Psoas muscle (tissue), 8 donors: Measurements from ENCODE around the gene ZMIZ1. TPM values are rescaled to one million over a fixed set of nuclear protein-coding genes. Genes with fewer than 3 reads are reported as not detected.
A peak's percentile ranks its signal among the peaks of the same experiment; 100 is the strongest.

Source experiments
- ATAC-seq, 4 donors: fragments of 200-7000 bp; cut with Tn5 transposase; one replicate each; pipeline ENCODE4 v1.9.1; 2020; ENCODE audit warnings: moderate library complexity in 3 of 4, mild to moderate bottlenecking in 2 of 4
- DNase-seq, 2 donors: peaks; one replicate each; pipeline ENCODE4 v3.0.0-alpha.2; 2020
- H3K27ac ChIP-seq: fragments of 200-600 bp; one replicate; pipeline ENCODE4 v1.8.0; 2022
- H3K27me3 ChIP-seq, 3 donors: fragments of 200-600 bp in 1 of 3; one replicate each; pipeline versions ENCODE4 v1.6.1 to v1.8.0; 2013 to 2022; ENCODE audit warnings: low read length in 2 of 3, mild to moderate bottlenecking in 2 of 3, moderate library complexity in 1 of 3; ENCODE audit not compliant: insufficient read depth in 3 of 3
- H3K36me3 ChIP-seq, 2 donors: fragments of 200-600 bp in 1 of 2; one replicate each; pipeline versions ENCODE4 v1.6.1 to v1.8.0; 2013 to 2022; ENCODE audit warnings: low read depth in 1 of 2, mild to moderate bottlenecking in 1 of 2, moderate library complexity in 1 of 2; ENCODE audit not compliant: insufficient read depth in 1 of 2
- H3K4me1 ChIP-seq: fragments of 200-600 bp; one replicate; pipeline ENCODE4 v1.8.0; 2022
- H3K4me3 ChIP-seq: fragments of 200-600 bp; one replicate; pipeline ENCODE4 v1.8.0; 2022; ENCODE audit warnings: mild to moderate bottlenecking
- H3K9me3 ChIP-seq: fragments of 200-600 bp; one replicate; pipeline ENCODE4 v1.8.0; 2022
- WGBS, 3 donors: extraction: QIAGEN DNeasy Blood & Tissue Kit; methylation state at CpG; one replicate each; pipeline versions ENCODE4 v1.1.6 to v1.1.7; 2013; 5-methylcytosine and 5-hydroxymethylcytosine counted together
- intact Hi-C, 2 donors: fragments of 100-400 bp; cut with DNase I; formaldehyde crosslinking; loops; one replicate each; pipeline versions ENCODE4 v1.11.0 to v1.14.2; 2022
- polyA plus RNA-seq, 3 donors: library from polyadenylated mRNA; stranded (reverse); fragments of 200-250 nt; gene quantifications; one replicate each; pipeline ENCODE4 v1.2.3, GENCODE V29; 2013
- total RNA-seq, 4 donors: library from RNA; stranded (reverse); fragmentation: NEBNext Ultra II Directional in 2 of 4; extraction: Animal tissue kit (Norgen Biotek cat#: 25700) in 2 of 4; gene quantifications; one replicate each; pipeline versions ENCODE4 v1.2.1 to v1.2.4, GENCODE V29; 2021 to 2023
- TF ChIP-seq, protein P1 (sequence below): fragments of 200-600 bp; IDR thresholded peaks from one replicate; pipeline ENCODE4 v1.8.0; 2022; ENCODE audit warnings: antibody characterized with exemption
- donor health status: healthy with polysubstance abuse.
- donor health status: DM: no; HTN: no; CAD: no; lungs with moderate emphysema.
- donor health status: Bipolar disorder and iron deficiency.
- donor health status: healthy.
- donor health status: DM: yes; HTN: yes; CAD: no.
- donor health status: DM: no; HTN: no; CAD: no.
- donor health status: DM: no; HTN: no; CAD: no.
- donor health status: DM: yes; HTN: yes; CAD: no.

The ZMIZ1 gene
- total and polyA plus RNA-seq, 7 donors: 10.4 to 37.6 (median 30.0) TPM

DNA sequence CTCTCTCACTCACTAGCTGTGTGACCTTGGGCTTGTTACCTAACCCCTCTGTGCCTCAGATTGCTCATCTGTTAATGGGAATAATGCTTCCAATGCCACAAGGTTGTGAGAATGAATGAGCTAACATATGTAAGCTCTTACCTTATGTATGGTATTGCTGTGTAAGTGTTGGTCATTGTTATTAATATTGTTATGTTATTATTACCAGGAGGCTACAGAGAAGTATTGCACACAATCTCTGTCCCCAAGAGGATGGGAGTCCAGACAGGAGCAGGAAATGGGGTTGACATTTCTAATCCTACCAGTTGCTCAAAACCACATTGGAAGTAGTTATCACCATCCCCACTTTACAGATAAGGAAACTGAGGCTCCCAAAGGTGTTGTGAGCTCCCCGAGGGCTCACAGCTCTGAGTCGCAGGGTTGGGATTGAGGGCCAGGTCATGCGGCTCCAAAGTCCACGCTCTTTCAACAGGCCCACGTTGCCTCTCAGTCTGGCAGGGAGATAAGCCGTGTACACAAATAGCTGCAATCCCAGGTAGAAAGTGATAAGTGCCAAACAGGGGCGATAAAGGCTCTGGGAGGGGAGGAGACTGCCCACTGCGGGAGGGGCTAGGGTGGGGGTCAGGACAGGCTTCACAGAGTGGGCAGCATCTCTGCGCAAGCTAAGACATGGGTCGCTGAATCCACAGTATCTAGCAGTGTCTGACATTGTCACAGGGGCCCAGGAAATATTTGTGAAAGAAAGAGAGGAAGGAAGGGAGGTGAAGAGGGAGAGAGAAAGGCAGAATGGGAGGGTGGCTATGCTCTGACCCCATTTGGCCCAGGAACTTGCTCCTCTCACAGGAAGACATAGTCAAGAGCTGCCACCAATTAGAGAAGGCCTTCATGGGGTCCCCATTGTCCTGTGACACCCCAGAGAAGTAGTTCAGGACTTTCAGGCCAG, 9.6 kb upstream of the ZMIZ1 start:
- TF ChIP-seq, protein P1, sequence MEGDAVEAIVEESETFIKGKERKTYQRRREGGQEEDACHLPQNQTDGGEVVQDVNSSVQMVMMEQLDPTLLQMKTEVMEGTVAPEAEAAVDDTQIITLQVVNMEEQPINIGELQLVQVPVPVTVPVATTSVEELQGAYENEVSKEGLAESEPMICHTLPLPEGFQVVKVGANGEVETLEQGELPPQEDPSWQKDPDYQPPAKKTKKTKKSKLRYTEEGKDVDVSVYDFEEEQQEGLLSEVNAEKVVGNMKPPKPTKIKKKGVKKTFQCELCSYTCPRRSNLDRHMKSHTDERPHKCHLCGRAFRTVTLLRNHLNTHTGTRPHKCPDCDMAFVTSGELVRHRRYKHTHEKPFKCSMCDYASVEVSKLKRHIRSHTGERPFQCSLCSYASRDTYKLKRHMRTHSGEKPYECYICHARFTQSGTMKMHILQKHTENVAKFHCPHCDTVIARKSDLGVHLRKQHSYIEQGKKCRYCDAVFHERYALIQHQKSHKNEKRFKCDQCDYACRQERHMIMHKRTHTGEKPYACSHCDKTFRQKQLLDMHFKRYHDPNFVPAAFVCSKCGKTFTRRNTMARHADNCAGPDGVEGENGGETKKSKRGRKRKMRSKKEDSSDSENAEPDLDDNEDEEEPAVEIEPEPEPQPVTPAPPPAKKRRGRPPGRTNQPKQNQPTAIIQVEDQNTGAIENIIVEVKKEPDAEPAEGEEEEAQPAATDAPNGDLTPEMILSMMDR: no peak
- Histone ChIP-seq H3K4me1 (no peaks in the 10 kb centered on the region), H3K36me3 (no peaks in the 10 kb centered on the region), H3K4me3 (no peak overlapping the region), H3K27me3 (no peaks in the 10 kb centered on the region), H3K27ac (no peak overlapping the region), H3K9me3 (no peaks in the 10 kb centered on the region)
- ATAC-seq (no peak), DNase-seq (peak in 1 of 2 donors; percentile 32)
- WGBS, 3 donors: 87 to 90% (median 89%) methylated on average over 10 of the region's 10 CpGs
- intact Hi-C loops: no loop called here

DNA sequence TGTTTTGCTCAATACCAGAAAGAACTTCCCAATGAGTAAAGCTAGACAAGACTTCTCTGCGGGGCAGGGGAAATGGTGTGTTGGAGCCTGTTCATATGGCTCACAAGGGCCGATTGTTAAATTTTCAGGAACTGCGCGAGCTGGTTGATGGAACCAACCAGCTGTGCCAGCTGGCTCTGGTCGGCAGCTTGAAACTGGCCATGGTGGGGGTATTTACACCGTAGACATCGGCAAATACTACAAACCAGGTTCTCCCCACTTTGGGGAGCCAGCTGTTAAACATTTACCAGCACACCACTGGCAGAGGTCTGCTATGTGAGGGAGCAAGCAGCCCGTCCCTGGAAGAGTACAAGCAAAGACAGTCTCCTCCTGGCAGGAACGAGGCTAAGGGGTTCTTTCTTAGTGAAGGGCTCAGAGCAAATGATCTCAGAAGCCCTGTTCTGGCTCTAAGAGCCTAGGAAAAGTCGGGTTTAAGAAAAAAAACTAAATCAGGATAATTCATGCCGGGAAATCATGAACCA, 8.8 kb upstream of the ZMIZ1 start:
- DNase-seq (peak; percentile 11 to 15), ATAC-seq (no peak)
- H3K4me3 ChIP-seq: no peak overlapping the region
- H3K4me1 ChIP-seq: no peaks in the 10 kb centered on the region
- 68 to 72% (median 69%) methylated on average over 11 of the region's 11 CpGs for WGBS, 3 donors
- H3K27me3 ChIP-seq: no peaks in the 10 kb centered on the region
- intact Hi-C loops: loop anchor here in 1 of 2 donors (10.0 kb wide), 2 partner anchors 755 to 1015 kb away; no protein-coding TSS in a partner anchor
- no peaks in the 10 kb centered on the region for H3K36me3 ChIP-seq
- TF ChIP-seq, protein P1: no peak
- no peak overlapping the region for H3K27ac ChIP-seq
- H3K9me3 ChIP-seq: no peaks in the 10 kb centered on the region

DNA sequence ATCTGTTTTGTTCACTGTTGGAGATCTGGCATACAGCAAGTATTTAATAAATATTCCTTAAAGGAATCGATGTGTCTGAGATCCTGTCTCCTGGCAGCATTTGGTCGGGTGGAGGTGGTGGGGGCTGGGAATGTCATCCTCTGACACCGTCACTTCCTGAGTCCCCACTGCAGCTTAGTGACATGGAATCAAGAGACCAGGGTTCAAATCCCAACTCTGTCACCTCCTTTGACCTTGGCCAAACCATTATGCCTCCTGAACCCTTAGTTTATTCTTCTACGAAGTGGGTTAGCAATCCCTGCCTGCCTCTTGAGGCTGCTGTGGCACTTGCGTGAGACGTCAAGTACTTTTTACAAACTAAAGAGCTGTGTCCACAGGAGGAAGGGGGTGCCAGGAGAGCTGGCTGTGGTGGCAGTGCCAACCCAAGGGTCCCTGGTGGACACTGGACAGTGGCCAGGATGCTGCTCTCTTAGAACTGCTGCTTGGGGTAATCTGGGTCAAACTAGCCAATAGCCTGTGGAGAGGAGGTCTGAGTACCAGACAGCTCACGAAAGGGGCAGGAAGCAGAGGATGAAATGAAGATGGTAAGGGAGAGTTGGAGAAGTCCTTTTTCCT, 8.0 kb upstream of the ZMIZ1 start:
- Histone ChIP-seq H3K36me3 (no peaks in the 10 kb centered on the region), H3K9me3 (no peaks in the 10 kb centered on the region), H3K27me3 (no peaks in the 10 kb centered on the region), H3K4me1 (no peaks in the 10 kb centered on the region), H3K4me3 (no peak overlapping the region), H3K27ac (no peak overlapping the region)
- 90 to 95% (median 91%) methylated on average over 7 of the region's 7 CpGs for WGBS, 3 donors
- DNase-seq (peak; percentile 4 to 35), ATAC-seq (no peak)
- intact Hi-C loops: loop anchor here in 1 of 2 donors (10.0 kb wide), 2 partner anchors 756 to 1016 kb away; no protein-coding TSS in a partner anchor
- TF ChIP-seq, protein P1: no peak

DNA sequence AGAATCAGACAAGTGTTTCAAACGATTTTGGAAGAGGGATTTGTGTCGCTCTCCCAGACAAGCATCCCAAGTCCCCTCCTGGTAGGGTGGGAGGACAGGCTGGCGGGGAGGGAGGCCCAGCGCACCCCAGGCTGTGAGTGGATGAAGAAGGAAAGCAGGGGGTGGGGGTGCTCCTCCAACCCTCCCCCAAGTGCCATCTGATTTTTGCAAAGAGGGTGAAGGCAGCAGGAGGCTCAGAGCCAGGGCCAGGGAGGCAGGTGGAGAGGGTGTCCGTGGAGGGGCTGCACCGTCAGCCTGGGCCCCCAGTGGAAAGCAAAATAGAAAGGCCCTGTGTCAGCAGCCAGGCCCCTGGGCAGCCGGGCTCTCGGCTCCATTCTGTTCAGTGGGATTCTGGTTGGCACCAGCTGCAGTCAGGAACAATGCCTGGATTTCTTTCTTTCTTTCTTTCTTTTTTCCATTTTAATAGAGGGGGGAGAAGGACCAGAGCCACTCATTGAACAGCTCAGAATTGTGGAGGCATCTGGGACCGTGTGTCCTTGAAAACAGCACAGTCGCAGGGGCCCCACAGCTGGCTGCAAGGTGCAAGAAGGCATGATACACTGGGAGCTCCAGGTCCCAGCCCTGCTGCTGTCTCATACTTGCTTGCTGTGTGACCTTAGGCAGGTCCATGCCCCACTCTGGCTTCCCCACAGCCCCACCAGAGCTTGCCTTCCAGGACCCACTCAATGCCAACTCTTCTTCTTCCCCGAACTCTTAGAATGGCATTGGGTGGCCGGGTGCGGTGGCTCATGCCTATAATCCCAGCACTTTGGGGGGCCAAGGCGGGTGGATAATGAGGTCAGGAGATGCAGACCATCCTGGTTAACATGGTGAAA, 7.1 kb upstream of the ZMIZ1 start:
- Histone ChIP-seq H3K36me3 (no peaks in the 10 kb centered on the region), H3K27me3 (no peaks in the 10 kb centered on the region), H3K27ac (no peak overlapping the region), H3K4me3 (no peak overlapping the region), H3K4me1 (no peaks in the 10 kb centered on the region), H3K9me3 (no peaks in the 10 kb centered on the region)
- TF ChIP-seq, protein P1: no peak
- ATAC-seq: no peak
- intact Hi-C loops: loop anchor here (2.0 to 10.0 kb wide), 3 partner anchors 35 to 1017 kb away; no protein-coding TSS in a partner anchor
- 88 to 92% (median 90%) methylated on average over 14 of the region's 14 CpGs for WGBS, 3 donors
- peak; percentile 4 to 33 for DNase-seq
